ENCODE measurements around the gene TAP1.

Gene TAP1

GRCh38 chr6:32860674-32861073, 7.2 kb upstream of the TAP1 start:
- no peak for DNase-seq (ENCODE audit: low read depth, low spot score)
- H3K27me3 ChIP-seq (ENCODE audit: control insufficient read depth, insufficient read depth, low read length) = no peaks in the 10 kb centered on the region
- no peaks in the 10 kb centered on the region for H3K9me3 ChIP-seq (ENCODE audit: control insufficient read depth, insufficient read depth, low read length)
- no peaks in the 10 kb centered on the region for H3K4me1 ChIP-seq (ENCODE audit: control insufficient read depth, insufficient read depth, low read length)
- no CpG with 5 or more reads among the region's 1 CpG for WGBS (ENCODE audit: insufficient coverage, insufficient read length)
- H3K27ac ChIP-seq (ENCODE audit: low read length) = no peak overlapping the region
- H3K36me3 ChIP-seq (ENCODE audit: control insufficient read depth, insufficient read depth, low read length) = no peaks in the 10 kb centered on the region
- H3K4me3 ChIP-seq (ENCODE audit: low read length) = no peak overlapping the region

- Histone ChIP-seq H3K36me3 (ENCODE audit: control insufficient read depth, insufficient read depth, low read length) (no peaks in the 10 kb centered on the region), H3K4me1 (ENCODE audit: control insufficient read depth, insufficient read depth, low read length) (peaks cover 2% of the 10 kb centered on the region; the same call in 1 of the 2 replicates), H3K27ac (ENCODE audit: low read length) (no peak overlapping the region), H3K9me3 (ENCODE audit: control insufficient read depth, insufficient read depth, low read length) (no peaks in the 10 kb centered on the region), H3K27me3 (ENCODE audit: control insufficient read depth, insufficient read depth, low read length) (peaks cover 5% of the 10 kb centered on the region), H3K4me3 (ENCODE audit: low read length) (no peak overlapping the region)
- no CpG with 5 or more reads among the region's 5 CpGs for WGBS (ENCODE audit: insufficient coverage, insufficient read length)
- no peak for DNase-seq (ENCODE audit: low read depth, low spot score)
Observed at GRCh38 chr6:32858194-32858593, 4.7 kb upstream of the TAP1 start.

GRCh38 chr6:32857156-32857891, 3.8 kb upstream of the TAP1 start:
- no peak for DNase-seq (ENCODE audit: low read depth, low spot score)
- Histone ChIP-seq H3K36me3 (ENCODE audit: control insufficient read depth, insufficient read depth, low read length) (no peaks in the 10 kb centered on the region), H3K4me1 (ENCODE audit: control insufficient read depth, insufficient read depth, low read length) (peaks cover 2% of the 10 kb centered on the region; the same call in 1 of the 2 replicates), H3K27me3 (ENCODE audit: control insufficient read depth, insufficient read depth, low read length) (peaks cover 5% of the 10 kb centered on the region), H3K9me3 (ENCODE audit: control insufficient read depth, insufficient read depth, low read length) (no peaks in the 10 kb centered on the region), H3K27ac (ENCODE audit: low read length) (no peak overlapping the region), H3K4me3 (ENCODE audit: low read length) (no peak overlapping the region)
- no CpG with 5 or more reads among the region's 14 CpGs for WGBS (ENCODE audit: insufficient coverage, insufficient read length)

GRCh38 chr6:32855467-32856174, 2.1 kb upstream of the TAP1 start:
- H3K36me3 ChIP-seq (ENCODE audit: control insufficient read depth, insufficient read depth, low read length) = no peaks in the 10 kb centered on the region
- WGBS (ENCODE audit: insufficient coverage, insufficient read length) = no CpG with 5 or more reads among the region's 8 CpGs
- no peak overlapping the region for H3K4me3 ChIP-seq (ENCODE audit: low read length)
- DNase-seq (ENCODE audit: low read depth, low spot score) = no peak
- H3K4me1 ChIP-seq (ENCODE audit: control insufficient read depth, insufficient read depth, low read length) = peaks cover 2% of the 10 kb centered on the region; the same call in 1 of the 2 replicates
- H3K9me3 ChIP-seq (ENCODE audit: control insufficient read depth, insufficient read depth, low read length) = no peaks in the 10 kb centered on the region
- H3K27ac ChIP-seq (ENCODE audit: low read length) = no peak overlapping the region
- peaks cover 8% of the 10 kb centered on the region for H3K27me3 ChIP-seq (ENCODE audit: control insufficient read depth, insufficient read depth, low read length)

GRCh38 chr6:32854376-32855178, 1.1 kb upstream of the TAP1 start:
- no peak overlapping the region for H3K27ac ChIP-seq (ENCODE audit: low read length)
- WGBS (ENCODE audit: insufficient coverage, insufficient read length) = no CpG with 5 or more reads among the region's 24 CpGs
- DNase-seq (ENCODE audit: low read depth, low spot score) = no peak
- H3K4me3 ChIP-seq (ENCODE audit: low read length) = peak overlapping the region; percentile 59; the same call in 1 of the 2 replicates
- H3K4me1 ChIP-seq (ENCODE audit: control insufficient read depth, insufficient read depth, low read length) = peaks cover 2% of the 10 kb centered on the region; the same call in 1 of the 2 replicates
- H3K9me3 ChIP-seq (ENCODE audit: control insufficient read depth, insufficient read depth, low read length) = no peaks in the 10 kb centered on the region
- H3K27me3 ChIP-seq (ENCODE audit: control insufficient read depth, insufficient read depth, low read length) = peaks cover 8% of the 10 kb centered on the region
- no peaks in the 10 kb centered on the region for H3K36me3 ChIP-seq (ENCODE audit: control insufficient read depth, insufficient read depth, low read length)

- H3K4me3 ChIP-seq (ENCODE audit: low read length) = peak overlapping the region; percentile 59; the same call in 1 of the 2 replicates
- no peaks in the 10 kb centered on the region for H3K36me3 ChIP-seq (ENCODE audit: control insufficient read depth, insufficient read depth, low read length)
- H3K9me3 ChIP-seq (ENCODE audit: control insufficient read depth, insufficient read depth, low read length) = no peaks in the 10 kb centered on the region
- H3K4me1 ChIP-seq (ENCODE audit: control insufficient read depth, insufficient read depth, low read length) = peaks cover 2% of the 10 kb centered on the region; the same call in 1 of the 2 replicates
- no CpG with 5 or more reads among the region's 41 CpGs for WGBS (ENCODE audit: insufficient coverage, insufficient read length)
- no peak for DNase-seq (ENCODE audit: low read depth, low spot score)
- peaks cover 8% of the 10 kb centered on the region for H3K27me3 ChIP-seq (ENCODE audit: control insufficient read depth, insufficient read depth, low read length)
- H3K27ac ChIP-seq (ENCODE audit: low read length) = no peak overlapping the region
Observed at GRCh38 chr6:32852844-32853540, 512 bp downstream of the TAP1 start.

- Histone ChIP-seq H3K27me3 (ENCODE audit: control insufficient read depth, insufficient read depth, low read length) (peaks cover 8% of the 10 kb centered on the region), H3K36me3 (ENCODE audit: control insufficient read depth, insufficient read depth, low read length) (no peaks in the 10 kb centered on the region), H3K4me1 (ENCODE audit: control insufficient read depth, insufficient read depth, low read length) (peaks cover 2% of the 10 kb centered on the region; the same call in 1 of the 2 replicates), H3K27ac (ENCODE audit: low read length) (no peak overlapping the region), H3K4me3 (ENCODE audit: low read length) (peak overlapping the region; percentile 59; the same call in 1 of the 2 replicates), H3K9me3 (ENCODE audit: control insufficient read depth, insufficient read depth, low read length) (no peaks in the 10 kb centered on the region)
- DNase-seq (ENCODE audit: low read depth, low spot score) = no peak
- WGBS (ENCODE audit: insufficient coverage, insufficient read length) = 100% methylated on average over 1 of the region's 23 CpGs
Observed at GRCh38 chr6:32852018-32852843, 1.3 kb downstream of the TAP1 start.

- no peak for DNase-seq (ENCODE audit: low read depth, low spot score)
- Histone ChIP-seq H3K4me3 (ENCODE audit: low read length) (no peak overlapping the region), H3K36me3 (ENCODE audit: control insufficient read depth, insufficient read depth, low read length) (no peaks in the 10 kb centered on the region), H3K27ac (ENCODE audit: low read length) (no peak overlapping the region), H3K9me3 (ENCODE audit: control insufficient read depth, insufficient read depth, low read length) (no peaks in the 10 kb centered on the region), H3K27me3 (ENCODE audit: control insufficient read depth, insufficient read depth, low read length) (peaks cover 8% of the 10 kb centered on the region), H3K4me1 (ENCODE audit: control insufficient read depth, insufficient read depth, low read length) (peaks cover 2% of the 10 kb centered on the region; the same call in 1 of the 2 replicates)
- no CpG with 5 or more reads among the region's 4 CpGs for WGBS (ENCODE audit: insufficient coverage, insufficient read length)
Observed at GRCh38 chr6:32851025-32851424, 2.5 kb downstream of the TAP1 start.

GRCh38 chr6:32849126-32849525, 4.4 kb downstream of the TAP1 start:
- H3K27ac ChIP-seq (ENCODE audit: low read length) = no peak overlapping the region
- no peaks in the 10 kb centered on the region for H3K36me3 ChIP-seq (ENCODE audit: control insufficient read depth, insufficient read depth, low read length)
- no peak overlapping the region for H3K4me3 ChIP-seq (ENCODE audit: low read length)
- H3K4me1 ChIP-seq (ENCODE audit: control insufficient read depth, insufficient read depth, low read length) = no peaks in the 10 kb centered on the region
- H3K27me3 ChIP-seq (ENCODE audit: control insufficient read depth, insufficient read depth, low read length) = peaks cover 4% of the 10 kb centered on the region; the same call in 1 of the 2 replicates
- no peaks in the 10 kb centered on the region for H3K9me3 ChIP-seq (ENCODE audit: control insufficient read depth, insufficient read depth, low read length)
- WGBS (ENCODE audit: insufficient coverage, insufficient read length) = no CpG with 5 or more reads among the region's 6 CpGs
- DNase-seq (ENCODE audit: low read depth, low spot score) = no peak
